NT2/D1 (cell line): ENCODE measurements around the gene DCC.

ENCODE experiments used
- DNase-seq: peaks from one replicate; pipeline ENCODE4 v3.0.0-alpha.2; 2011; ENCODE audit warnings: low read depth, low spot score
- H3K27me3 ChIP-seq: 2 replicates; pipeline ENCODE4 v1.6.0; 2011; ENCODE audit warnings: mild to moderate bottlenecking; ENCODE audit not compliant: insufficient read length, insufficient read depth
- H3K36me3 ChIP-seq: 2 replicates; pipeline ENCODE4 v1.6.1; 2011; ENCODE audit warnings: mild to moderate bottlenecking, low read length, mixed read lengths; ENCODE audit not compliant: insufficient read depth, insufficient read length
- H3K4me1 ChIP-seq: 2 replicates; pipeline ENCODE4 v1.5.1; 2011; ENCODE audit not compliant: insufficient read depth, insufficient read length
- H3K4me3 ChIP-seq: 2 replicates; pipeline ENCODE4 v1.5.1; 2011; ENCODE audit warnings: low read depth; ENCODE audit not compliant: insufficient read length
- H3K9ac ChIP-seq: 2 replicates; pipeline ENCODE4 v1.6.0; 2011; ENCODE audit warnings: low read depth; ENCODE audit not compliant: insufficient read length
- H3K9me3 ChIP-seq: 2 replicates; pipeline ENCODE4 v1.5.1; 2011; ENCODE audit warnings: mild to moderate bottlenecking, low read length; ENCODE audit not compliant: insufficient read depth
- SUZ12 ChIP-seq: IDR thresholded peaks from 2 replicates; pipeline ENCODE4 v1.6.1; 2011; ENCODE audit not compliant: insufficient read length, insufficient read depth; ENCODE audit errors: extremely low read depth
- YY1 ChIP-seq: IDR thresholded peaks from 2 replicates; pipeline ENCODE4 v1.6.1; 2011; ENCODE audit not compliant: insufficient read length, insufficient read depth
- ZNF274 ChIP-seq: IDR thresholded peaks from 2 replicates; pipeline ENCODE4 v1.6.1; 2011; ENCODE audit warnings: mild to moderate bottlenecking, low read depth, low read length

Gene DCC

DNA sequence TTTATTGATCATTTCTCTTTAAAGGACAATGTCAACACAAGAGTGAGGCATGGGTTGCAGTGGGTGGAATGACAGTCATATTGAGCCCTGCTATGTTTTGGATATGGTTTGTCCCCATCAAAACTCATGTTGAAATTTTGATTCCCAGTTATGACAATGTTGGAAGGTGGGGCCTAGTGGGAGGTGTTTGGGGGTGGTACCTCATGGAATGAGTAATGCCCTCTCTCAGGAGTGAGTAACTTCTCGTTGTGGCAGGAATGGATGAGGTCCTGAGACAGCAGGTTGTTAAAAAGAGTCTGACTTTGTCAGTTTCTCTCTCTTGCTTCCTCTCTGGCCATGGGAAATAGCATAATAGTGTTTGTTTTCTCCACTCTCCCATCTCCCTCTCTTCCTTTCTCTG is 345.3 kb downstream of the DCC start:
- H3K9ac ChIP-seq: no peak overlapping the region
- TF ChIP-seq YY1: no peak
- no peak for TF ChIP-seq ZNF274
- no peak for TF ChIP-seq SUZ12
- no peaks in the 10 kb centered on the region for H3K4me1 ChIP-seq
- no peak for DNase-seq
- no peak overlapping the region for H3K4me3 ChIP-seq
- no peaks in the 10 kb centered on the region for H3K36me3 ChIP-seq
- H3K9me3 ChIP-seq: no peaks in the 10 kb centered on the region
- H3K27me3 ChIP-seq: no peaks in the 10 kb centered on the region

DNA sequence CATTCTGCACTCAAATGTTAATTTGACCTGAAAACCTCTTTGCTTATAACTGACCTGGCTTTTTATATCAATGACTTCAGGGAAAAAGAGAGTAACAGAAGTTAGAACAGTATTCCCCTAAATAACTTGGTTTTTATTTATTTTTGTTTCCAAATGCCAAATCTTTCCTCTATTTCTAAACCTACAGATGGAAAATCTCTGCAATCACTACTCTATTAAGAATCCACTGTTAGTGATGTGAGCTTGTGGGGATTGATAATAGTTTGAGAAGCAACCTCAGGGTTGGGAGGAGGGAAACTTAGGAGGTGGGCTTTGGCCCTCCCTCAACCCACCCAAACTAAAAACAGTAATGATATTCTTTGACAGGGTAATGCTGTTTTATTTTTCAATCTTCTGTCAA is 351.8 kb downstream of the DCC start:
- no peaks in the 10 kb centered on the region for H3K27me3 ChIP-seq
- no peak for TF ChIP-seq ZNF274
- TF ChIP-seq YY1: no peak
- no peak for TF ChIP-seq SUZ12
- no peaks in the 10 kb centered on the region for H3K36me3 ChIP-seq
- no peak for DNase-seq
- H3K4me3 ChIP-seq: no peak overlapping the region
- no peaks in the 10 kb centered on the region for H3K4me1 ChIP-seq
- no peaks in the 10 kb centered on the region for H3K9me3 ChIP-seq
- H3K9ac ChIP-seq: no peak overlapping the region

DNA sequence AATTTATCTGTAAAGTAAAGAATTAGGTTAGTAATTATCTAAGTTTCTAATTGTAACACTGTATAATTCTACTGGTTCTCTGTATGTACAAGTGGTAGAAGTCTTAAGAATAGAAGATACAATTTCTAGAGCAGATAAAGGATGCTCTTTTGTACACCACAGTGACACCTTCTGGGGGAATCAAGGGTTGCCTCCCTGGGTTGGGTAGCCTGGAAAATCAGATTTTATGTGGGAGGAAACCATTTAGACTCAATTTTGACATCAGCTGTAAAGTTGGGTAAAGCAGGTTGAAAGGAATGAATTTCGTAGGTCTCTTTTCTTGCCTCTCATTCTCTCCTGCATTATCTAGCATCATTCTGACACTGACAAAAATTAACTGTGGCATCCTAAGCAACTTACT is 354.8 kb downstream of the DCC start:
- H3K36me3 ChIP-seq: no peaks in the 10 kb centered on the region
- no peak overlapping the region for H3K4me3 ChIP-seq
- no peak for DNase-seq
- H3K9me3 ChIP-seq: no peaks in the 10 kb centered on the region
- no peaks in the 10 kb centered on the region for H3K27me3 ChIP-seq
- H3K4me1 ChIP-seq: no peaks in the 10 kb centered on the region
- H3K9ac ChIP-seq: no peak overlapping the region
- TF ChIP-seq SUZ12: no peak
- TF ChIP-seq ZNF274: no peak
- no peak for TF ChIP-seq YY1

DNA sequence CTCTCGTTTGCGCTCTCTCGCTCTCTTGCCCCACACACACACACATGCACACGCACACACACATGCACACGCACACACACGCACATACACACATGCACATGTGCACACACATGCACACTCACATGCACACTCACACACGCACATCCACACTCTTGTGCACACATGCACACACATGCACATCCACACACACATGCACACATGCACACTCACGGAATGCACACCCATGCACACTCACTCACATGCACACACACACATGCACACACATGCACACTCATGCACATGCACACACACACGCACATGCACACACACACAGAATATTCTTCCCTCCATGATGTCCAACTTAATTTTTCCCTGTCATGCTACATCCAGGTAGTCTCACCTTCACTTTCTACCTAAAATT is 360.1 kb downstream of the DCC start:
- no peak for DNase-seq
- H3K27me3 ChIP-seq: no peaks in the 10 kb centered on the region
- no peaks in the 10 kb centered on the region for H3K4me1 ChIP-seq
- no peak for TF ChIP-seq YY1
- TF ChIP-seq SUZ12: no peak
- no peak for TF ChIP-seq ZNF274
- H3K36me3 ChIP-seq: no peaks in the 10 kb centered on the region
- no peak overlapping the region for H3K4me3 ChIP-seq
- H3K9ac ChIP-seq: no peak overlapping the region
- no peaks in the 10 kb centered on the region for H3K9me3 ChIP-seq

DNA sequence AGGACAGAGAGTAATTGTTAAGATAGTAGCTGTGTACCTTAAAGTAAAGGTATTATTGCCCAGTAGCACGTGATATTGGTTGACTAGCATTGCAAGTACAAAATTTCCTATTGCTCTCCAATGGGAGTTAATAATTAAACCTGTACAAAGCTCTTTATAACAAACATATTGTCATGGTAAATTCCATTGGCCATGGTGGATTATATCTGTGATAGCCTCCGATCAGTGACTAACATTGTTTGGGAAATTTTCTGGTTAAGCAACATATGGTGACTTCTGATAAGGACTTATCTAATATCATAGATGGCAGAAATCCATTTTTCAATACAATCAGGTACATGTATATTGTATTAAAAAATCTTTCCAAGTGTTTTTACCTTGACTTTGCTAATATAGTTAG is 360.8 kb downstream of the DCC start:
- Histone ChIP-seq H3K4me1 (no peaks in the 10 kb centered on the region), H3K9me3 (no peaks in the 10 kb centered on the region), H3K36me3 (no peaks in the 10 kb centered on the region), H3K4me3 (no peak overlapping the region), H3K27me3 (no peaks in the 10 kb centered on the region), H3K9ac (no peak overlapping the region)
- TF ChIP-seq SUZ12 (no peak), YY1 (no peak), ZNF274 (no peak)
- no peak for DNase-seq

DNA sequence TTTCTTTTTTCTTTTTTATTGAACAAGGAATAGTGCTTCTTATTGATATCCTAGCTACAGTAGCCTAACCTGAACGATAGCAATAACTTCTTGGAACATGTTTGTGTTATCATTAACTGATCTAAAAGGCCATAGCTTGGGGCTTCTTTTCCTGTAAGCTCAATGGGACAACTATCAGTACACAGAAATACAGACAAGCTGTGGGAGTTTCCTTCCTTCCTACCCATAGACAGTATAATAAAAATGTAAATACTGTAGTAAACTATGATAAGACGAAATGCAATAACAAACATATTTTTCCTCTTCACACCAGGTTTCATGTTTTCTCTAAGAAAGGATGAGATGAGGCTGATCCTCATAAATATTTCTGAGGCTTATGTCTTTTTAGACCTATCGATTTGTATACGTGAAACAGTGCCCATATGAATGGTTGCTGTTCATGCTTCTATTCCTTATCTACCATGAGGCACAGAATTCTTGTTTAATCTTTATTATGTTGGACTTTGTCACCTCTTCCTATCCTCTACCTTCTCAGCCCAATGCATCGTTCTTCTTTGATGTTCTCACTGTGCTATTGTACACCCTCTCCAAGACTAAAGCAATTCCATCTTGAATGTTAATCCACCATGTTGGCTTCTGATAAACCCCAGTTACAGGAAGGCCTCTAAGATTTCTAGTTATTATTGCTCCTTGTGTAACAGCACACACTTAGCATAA is 361.4 kb downstream of the DCC start:
- H3K9me3 ChIP-seq: no peaks in the 10 kb centered on the region
- H3K36me3 ChIP-seq: no peaks in the 10 kb centered on the region
- no peak for DNase-seq
- no peak overlapping the region for H3K4me3 ChIP-seq
- no peaks in the 10 kb centered on the region for H3K4me1 ChIP-seq
- no peak overlapping the region for H3K9ac ChIP-seq
- no peak for TF ChIP-seq ZNF274
- no peak for TF ChIP-seq YY1
- TF ChIP-seq SUZ12: no peak
- H3K27me3 ChIP-seq: no peaks in the 10 kb centered on the region

DNA sequence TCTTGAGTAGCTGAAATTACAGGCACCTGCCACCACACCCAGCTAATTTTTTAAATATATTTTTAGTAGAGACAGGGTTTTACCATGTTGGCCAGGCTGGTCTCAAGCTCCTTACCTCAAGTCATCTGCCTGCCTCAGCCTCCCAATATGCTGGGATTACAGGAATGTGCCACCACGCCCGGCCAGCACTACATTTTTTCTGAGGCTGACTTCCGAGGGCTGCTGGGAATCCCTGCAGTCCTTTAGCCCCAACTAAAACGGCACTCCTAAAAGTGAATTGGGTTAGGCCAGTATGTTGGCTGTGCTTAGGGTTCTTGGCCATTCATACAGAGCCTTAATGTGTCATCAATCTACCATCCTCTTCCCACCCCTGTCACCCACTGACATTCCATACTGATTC is 375.4 kb downstream of the DCC start:
- H3K4me3 ChIP-seq: no peak overlapping the region
- no peaks in the 10 kb centered on the region for H3K4me1 ChIP-seq
- TF ChIP-seq YY1 (no peak), ZNF274 (no peak), SUZ12 (no peak)
- H3K9me3 ChIP-seq: no peaks in the 10 kb centered on the region
- no peaks in the 10 kb centered on the region for H3K27me3 ChIP-seq
- no peak overlapping the region for H3K9ac ChIP-seq
- no peaks in the 10 kb centered on the region for H3K36me3 ChIP-seq
- no peak for DNase-seq

DNA sequence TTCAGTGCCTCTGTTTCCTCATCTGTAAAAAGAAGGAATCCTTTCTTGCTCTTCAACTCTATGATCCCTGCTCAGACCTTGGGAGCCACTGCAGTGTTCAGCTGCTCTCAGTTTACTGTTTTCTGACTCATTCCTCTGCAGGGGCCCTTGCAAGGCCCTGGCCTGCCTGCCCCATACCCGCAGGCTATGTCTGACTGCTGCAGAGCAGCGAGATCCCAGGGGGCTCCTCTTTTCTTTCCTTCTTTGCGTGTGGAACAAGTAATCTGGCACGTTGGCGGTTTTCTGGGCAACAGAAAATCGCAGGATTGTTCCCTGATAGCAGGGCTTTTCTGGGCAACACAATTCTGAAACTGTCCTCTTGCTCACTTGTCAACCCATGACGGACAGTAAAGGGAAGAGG is 376.0 kb downstream of the DCC start:
- Histone ChIP-seq H3K9ac (no peak overlapping the region), H3K27me3 (no peaks in the 10 kb centered on the region), H3K9me3 (no peaks in the 10 kb centered on the region), H3K36me3 (no peaks in the 10 kb centered on the region), H3K4me3 (no peak overlapping the region), H3K4me1 (no peaks in the 10 kb centered on the region)
- no peak for DNase-seq
- no peak for TF ChIP-seq SUZ12
- no peak for TF ChIP-seq YY1
- no peak for TF ChIP-seq ZNF274
